GM19351 (cell line): ENCODE data around the gene SDSL.

Experiments
- ATAC-seq: cut with Tn5 transposase; IDR thresholded peaks from one replicate; pipeline ENCODE4 v1.9.1; 2021; ENCODE audit warnings: mild to moderate bottlenecking, moderate library complexity; ENCODE audit not compliant: unreplicated experiment

Gene SDSL

DNA sequence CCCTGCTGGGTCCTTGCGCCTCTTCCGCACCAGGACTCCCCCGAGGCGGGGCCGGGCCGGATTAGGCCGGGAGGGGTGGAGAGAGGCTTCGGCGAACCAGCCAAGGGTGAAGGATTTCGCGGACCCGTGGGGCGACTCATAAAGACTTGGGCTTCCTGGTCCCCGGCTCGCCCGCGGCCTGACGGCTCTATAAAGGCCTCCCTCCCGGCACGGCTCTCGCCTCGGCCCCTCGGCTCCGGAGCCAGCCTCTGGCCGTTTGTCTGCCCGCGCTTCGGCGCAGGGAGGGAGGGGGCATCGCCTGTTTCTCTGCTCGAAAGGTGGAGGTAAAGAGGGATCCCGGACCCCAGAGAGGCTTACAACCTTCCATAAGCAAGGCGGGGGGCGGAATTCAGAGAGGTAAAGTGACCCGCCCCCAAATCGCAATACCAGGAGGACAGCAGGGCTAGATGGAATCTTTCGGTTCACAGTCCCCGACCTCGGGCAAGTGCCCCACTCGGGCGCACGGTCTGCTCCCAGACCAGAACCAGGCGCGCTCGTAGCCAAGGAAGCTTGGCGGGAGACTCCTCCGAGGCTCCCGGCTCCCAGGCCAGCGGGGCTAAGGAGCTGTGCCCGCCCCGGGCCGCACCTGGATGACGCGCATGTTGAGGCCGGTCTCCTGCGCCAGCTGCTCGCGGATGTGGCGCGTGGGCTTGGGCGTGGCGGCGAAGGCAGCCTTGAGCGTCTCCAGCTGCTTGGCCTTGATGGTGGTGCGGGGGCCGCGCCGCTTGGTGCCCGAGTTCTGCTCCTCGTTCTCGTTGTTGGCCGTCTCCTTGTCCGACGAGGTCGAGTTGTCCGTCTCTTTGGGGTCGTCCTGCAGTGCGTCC, 45.6 kb downstream of the SDSL start:
- no peak for ATAC-seq

DNA sequence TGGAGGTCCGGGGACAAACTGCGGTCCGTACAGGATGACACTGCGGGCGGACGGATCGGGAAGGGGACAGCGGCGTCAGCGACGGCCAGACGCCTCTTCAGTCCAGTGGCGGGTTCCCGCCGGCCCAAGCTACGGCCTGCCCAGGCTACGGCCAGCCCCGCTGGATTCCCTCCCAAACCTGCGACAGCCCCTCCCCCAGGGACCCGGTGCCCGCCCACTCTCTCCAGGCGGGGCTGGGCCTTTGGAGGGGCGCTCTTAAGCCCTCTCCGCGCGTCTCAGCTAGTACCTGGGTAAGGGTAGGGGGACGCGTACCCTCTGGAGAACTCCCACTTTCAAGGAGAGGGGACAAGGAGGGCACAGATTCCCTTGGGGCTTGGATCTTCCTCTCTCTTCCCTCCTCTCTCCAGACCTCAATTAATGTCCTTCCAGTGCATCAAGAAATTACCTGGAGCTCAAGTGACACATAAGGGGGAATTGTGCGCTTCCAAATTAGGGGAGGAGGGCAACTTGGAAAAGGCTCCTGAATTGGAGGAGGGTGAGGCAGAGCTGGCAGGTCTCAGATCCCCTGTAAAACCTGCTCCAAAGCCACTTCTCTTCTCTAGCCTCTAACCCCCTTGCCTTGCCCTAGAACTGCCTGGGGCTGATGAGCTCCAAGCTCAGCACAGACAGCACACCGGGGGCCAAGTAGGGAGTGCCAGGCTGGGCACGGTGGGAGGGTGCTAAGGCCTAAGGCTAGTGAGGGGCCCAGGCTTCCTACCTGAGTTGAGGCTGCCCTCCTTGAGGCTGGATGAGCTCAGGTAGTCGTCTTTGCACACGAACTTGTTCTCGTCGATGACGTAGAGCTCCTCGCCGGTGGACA, 46.4 kb downstream of the SDSL start:
- ATAC-seq: no peak

DNA sequence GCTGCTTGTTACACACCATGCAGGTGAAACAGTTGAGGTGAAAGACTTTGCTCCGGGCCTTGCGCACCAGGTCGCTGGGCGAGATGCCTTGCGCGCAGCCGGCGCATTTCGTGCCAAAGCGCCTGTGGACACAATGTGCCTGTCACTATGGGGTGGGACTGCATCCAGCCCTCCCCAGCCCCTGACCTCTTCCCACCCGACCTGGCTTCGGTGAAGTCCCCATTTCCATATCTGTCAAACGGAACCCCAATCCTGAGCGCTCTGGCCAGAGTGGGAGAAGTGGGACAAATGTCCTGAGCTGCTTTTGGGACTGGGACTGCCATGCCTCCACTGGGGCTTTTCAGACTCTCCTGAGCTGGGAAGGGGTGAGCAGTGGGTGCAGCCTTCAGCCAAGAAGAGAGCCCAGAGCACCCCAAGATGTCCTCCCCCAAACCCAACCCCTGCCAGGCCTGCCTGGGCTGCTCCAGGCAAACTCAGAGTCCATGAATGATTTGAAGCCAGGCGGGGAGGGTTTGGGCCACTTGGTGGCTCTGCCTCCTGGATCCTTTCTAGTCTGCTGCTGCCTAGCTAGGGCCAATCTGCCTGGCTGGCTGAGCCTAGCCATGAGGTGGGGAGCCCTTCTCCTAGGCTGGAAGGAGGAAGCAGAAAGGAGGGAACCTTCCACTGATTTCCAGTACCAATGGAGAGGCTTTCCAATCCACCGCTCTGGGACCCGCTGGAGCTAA, 47.2 kb downstream of the SDSL start:
- no peak for ATAC-seq

DNA sequence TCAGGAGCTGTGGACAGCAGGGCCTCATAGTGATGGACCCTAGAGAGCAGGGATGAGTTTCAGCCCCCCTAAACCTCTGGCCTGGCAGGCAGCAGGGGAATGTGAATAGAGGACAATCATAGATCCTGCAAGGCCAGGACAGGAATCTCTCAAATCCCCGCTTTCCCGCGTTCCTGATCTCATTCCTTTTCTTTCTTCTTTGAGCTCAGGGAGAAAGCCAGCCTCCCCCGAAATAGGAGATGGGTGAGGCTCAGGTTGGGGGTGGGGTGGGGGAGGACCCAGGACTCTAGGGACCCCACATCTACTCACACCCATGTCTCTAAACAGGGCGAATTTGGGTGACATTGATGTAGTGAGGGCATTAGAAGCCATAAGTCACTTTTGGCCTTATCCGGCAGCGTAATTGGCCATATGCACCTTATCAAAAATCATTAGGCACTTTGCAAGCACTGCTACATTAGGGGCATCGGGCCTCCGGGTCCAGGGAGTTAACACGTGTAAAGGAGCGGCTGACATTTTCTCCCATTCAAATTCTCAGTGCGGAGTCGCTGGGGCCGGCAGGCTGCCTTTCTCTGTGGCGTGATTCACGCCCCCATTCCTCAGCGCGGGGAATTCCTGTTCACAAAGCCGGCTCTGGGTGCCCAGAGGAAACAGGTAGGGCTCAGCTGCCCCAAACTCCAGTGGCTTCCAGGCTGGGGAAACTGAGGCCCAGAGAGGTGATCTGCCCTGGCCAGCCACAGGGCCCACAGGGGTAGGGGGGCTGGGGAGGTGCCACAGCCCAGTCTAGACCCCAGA, 48.0 kb downstream of the SDSL start:
- ATAC-seq: no peak

DNA sequence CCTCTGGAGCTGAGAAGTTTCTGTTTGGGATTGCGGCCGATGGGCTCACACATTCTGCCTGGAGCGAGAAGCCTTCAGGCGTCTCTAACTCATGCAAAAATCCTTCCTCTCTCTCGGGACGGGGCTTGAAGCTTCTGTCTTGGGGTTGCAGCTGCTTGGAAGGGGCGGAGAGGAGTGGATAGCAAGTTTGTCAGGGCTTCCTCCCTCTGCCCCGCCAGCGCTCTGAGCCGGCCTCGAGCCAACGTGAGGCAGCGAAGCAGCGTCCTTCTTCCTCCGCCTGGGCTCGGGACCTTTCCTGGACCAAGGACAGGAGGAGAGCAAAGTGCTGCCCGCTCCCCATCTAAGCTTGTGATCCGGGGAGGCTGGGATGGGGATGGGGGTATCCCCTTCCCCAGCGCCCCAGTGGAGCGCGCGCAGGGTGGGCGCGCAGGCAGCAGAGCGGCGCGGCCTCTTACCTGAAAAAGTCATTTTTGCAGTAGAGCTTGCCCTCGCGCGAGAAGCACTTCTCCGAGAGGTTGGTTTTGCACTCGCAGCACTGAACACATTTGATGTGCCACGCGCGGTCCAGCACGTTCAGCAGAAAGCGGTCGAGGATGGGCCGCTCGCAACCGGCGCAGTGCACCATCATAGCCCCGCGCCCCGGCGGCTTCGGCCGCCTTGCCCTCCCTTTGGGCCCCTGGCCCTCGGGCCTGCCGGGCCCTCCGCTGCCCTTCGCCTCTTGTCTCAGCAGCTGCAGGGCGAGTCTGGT, 48.9 kb downstream of the SDSL start:
- no peak for ATAC-seq

DNA sequence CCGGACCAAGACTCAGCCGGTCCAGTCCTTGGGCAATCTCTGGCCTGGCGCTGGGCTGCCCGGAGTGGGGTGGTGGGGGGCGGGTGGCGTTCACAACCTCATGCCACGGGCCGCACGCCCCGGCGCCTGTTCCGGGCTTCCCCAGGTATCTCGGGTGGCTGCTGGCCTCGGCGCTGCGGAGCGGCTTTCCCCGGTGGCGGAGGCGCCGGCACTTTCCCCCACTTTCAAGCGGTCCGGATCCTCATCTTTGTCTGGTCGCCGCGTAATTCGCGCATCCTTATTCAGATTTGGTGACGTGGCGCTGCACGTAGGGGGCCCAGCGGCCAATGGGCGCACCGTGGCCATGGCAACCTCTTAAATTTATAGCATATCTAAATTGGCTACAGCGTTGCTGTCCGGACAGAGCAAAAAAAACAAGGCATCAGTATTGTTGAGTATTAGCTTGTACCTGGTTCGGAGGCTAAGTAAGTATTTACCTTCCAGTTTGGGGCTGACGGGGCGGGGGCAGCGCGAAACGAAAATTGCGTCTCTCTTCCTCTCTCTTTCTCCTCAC, 49.5 kb downstream of the SDSL start, which contains the start of gene LHX5:
Gene LHX5, minus strand, starts transcription at position 253 of the 553 bp plus-strand sequence. CDS start 373 bp downstream, outside the sequence.
- ATAC-seq: no peak

DNA sequence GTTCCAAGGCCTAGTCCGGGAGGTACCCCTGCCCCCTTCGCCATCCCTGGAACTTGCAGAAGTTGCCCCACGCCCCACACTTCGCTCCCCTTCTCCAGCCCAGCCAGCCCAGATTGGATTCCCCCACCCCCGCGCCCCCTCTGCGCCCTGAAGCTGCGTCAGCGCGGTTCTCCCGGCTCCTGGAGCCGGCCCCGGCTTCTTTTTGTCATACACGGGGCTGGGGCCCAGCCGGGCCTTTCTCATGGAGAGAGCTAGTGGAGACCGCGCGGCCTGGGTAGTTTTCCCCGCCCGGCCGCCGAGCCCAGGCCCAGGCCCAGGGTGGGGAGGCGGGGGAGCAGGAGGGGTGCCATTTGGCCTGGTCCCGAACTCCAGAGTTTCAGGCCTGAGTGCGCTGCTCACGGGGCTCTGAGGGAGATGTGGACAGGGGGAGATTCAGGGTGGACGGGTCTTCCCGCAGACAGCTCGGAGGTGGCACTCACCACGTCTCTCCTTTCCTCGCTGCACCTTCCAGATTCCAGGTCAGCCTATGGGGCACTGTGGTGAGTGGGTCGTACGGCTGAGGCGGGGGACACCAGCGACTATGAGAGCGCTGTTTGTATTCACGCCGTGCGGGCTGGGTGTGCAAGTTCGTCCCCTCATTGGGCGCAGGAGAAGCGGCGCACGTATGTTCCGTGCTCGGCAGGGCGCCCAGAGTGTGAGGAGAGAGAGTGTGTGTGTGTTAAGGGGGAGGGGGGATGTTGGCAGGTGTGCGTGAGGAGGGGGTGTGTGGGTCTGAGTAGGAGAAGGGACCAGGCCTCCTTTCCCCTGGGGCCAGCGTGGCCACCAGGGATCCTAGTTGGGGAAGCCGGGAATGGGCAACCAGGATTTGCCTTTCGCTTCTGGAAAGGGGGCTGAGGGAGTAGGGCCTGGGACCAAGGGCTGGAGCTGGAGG, 50.3 kb downstream of the SDSL start:
- ATAC-seq: no peak

DNA sequence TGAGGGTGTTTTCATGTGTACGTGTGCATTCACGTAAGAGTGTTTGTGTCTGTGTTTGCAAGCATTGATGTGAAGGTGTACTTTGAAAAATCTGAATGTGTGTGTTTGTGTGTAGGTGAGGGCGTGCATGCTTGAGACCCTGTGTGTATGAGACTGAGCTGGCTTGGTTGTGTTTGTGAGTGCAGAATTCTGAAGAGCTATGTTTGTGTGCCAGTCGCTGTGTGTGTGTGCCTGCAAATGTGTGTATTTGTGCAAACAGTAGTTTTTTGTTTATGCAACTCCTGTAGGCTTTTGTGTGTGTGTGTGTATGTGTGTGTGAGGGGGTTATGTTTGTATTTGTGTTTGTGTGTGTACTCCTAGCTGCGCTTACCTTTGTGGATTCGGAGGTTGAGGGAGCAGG, 51.2 kb downstream of the SDSL start:
- ATAC-seq: no peak

DNA sequence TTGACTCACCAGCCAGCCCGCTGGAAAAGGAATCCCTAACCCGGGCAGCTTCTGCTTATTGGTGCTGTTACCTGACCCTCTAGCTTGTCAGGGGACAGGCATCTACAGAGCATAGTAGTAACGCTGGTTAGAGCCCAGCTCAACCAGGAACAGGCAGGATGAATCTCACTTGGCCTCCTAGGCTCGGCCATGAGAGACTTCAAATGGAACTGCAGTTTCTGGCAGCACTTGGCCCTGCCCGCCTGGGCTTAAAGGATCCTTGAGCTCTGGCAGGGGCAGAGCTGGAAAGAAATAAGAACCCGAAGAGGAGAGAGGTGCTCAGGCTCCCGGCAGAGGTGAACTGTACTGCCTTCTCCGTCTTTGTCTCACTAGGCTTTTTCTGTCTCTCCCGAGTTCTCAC, 51.8 kb downstream of the SDSL start:
- no peak for ATAC-seq

DNA sequence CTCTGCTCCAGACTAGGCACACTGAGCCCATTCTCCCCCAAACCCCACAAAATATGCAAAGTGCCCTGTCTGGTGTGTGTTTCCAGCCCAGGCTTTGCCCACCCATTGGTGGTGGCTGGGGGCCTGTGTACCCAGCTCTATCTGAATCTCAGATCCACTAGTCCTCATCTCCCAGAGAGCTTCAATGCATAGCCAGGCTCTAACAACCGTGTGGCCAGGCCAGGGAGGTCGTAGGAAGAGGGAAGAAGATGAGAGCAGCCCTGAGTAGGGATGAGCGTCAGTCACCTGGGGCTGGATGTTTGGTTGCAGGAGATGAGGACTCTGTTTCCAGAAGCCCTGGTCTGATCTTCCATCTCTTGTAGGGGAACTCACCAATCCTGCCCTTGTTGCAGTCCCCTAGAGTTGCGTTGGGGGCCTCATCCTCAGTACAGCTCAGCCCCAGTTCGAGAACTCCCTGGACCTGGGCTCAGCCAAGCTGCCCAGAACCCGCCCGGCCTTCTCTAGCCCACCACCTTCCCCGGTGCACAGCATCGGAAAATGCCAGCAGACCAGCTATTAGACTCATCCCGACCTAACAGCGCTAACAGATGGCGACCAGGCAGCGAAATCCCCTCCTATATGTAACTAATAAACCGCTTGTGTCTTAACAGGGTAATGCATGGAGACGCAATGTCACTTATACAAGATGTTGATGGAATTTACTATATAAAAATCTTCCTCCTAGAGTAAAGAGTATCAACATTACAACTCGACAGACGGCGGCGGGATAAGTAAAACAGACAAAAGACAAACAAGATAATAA, 52.7 kb downstream of the SDSL start:
- ATAC-seq: no peak

DNA sequence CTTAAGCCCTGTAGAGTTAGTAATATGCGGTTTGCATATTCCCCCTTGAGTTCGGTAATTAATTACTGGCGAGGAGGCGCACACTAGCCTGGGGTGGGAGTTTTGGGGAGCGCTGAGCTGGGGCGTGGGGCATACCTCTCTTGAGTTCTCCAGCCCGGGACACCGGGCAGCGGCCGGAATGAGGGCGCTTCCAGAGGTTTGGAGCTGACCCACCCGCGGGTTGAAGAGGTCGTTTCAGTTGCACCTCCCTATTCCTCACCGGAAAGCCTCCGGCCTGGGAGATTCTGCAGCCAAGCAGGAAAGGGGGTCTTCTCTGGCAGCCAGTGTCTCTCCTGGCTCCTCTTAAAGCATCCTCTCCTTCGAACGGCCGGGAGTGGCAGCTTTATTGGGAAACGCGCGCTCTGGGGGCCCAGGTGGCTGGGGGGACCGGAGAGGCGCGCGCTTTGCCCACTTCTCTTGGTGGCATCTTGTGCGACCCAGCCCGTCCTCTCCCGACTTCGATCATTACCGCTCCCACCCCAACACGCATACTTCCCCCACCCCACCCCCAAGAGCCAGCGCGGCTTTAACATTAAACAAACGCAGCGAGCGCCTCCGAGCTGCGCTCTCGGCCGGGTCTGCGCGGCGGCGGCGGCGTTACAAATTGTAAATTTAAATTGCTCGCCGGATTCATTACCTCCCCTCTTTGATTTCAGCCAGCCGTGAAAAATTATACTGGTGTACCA, 53.4 kb downstream of the SDSL start:
- no peak for ATAC-seq

DNA sequence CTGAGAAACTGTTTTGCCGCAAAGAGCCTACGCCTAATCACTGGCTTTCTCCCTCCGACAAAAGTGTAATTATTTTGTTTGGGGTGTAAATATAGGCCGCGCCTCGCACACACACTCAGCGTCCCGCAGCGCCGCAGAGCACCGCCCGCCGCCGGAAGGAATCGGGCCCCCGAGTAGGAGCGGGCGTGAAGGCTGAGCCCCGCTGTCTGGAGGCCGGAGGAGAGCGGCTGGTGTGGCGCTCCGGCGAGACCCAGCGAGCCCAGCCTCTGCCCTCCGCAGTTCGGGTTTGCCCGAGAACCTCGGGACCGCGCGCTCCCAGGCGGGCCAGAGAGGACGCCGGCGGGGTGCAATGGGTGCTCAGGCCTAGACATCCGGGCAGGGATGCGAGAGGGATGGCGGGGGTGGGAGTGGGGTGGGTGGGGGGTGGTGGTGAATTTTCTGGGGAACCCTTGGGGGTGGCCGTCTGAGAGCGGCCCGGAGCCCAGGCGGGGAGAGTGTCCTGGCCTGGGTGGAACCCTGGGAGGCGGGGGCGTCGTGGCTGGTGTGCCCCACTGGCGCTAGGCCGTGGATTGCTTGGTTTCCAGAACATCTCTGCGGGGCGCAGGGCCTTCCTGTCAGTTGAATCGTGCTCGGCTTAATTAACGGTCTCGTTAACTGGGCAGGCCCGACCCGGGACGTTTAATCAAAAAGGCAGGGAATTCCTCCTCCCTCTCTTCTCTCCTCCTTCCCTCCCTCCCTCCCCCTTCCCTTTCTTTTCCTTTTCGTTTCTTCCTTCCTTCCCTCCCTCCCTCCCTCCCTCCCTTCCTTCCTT, 54.2 kb downstream of the SDSL start:
- no peak for ATAC-seq

DNA sequence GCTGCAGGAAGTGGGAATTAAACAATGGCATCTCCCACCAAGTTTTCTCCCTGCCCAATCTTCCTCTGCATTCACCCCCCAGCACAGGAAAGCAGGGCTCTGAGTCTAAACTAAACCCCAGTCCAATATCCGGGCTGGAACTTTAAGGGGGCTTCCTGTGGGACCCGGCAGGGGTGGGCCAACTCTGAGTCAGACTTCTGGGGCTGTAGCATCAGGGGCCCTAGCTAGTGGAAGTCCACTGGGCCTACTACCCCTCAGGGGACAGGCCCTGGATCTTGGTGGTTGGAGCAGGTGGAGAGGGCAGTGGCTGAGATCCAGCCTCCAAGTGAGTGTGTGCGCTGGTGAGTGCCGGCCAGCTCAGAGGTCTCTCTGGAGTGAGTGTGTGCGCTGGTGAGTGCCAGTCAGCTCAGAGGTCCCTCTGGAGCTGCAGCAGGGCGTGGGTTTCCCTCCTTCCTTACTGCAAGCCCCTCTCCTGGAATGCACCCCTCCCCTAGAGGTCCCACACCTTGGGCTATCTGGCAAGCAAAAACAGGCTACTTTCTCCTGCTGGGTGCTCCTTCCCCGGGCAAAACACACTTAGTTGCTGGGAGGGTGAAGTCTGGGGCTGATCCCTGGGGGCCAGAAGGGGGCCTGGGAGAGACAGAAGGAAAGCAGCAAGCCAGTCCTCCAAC, 55.1 kb downstream of the SDSL start:
- ATAC-seq: no peak

DNA sequence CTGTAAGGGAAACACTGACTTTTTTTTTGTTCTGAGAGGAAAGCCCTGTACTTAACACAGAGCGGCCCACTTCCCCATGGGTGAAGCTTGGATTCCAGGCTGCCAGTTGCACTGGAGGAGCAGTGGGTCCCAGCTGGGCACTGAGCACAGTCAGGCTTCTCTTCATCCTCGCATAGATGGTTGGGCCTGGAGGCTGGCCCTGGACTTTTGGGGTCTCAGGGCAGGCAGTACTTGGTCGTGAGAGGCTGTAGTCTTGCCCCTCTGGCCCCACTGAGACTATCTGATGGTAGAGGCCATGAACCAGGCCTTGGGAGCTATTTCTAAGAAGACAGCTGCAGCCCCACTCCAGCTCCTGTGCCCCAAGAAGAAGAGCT, 55.6 kb downstream of the SDSL start:
- ATAC-seq: no peak

DNA sequence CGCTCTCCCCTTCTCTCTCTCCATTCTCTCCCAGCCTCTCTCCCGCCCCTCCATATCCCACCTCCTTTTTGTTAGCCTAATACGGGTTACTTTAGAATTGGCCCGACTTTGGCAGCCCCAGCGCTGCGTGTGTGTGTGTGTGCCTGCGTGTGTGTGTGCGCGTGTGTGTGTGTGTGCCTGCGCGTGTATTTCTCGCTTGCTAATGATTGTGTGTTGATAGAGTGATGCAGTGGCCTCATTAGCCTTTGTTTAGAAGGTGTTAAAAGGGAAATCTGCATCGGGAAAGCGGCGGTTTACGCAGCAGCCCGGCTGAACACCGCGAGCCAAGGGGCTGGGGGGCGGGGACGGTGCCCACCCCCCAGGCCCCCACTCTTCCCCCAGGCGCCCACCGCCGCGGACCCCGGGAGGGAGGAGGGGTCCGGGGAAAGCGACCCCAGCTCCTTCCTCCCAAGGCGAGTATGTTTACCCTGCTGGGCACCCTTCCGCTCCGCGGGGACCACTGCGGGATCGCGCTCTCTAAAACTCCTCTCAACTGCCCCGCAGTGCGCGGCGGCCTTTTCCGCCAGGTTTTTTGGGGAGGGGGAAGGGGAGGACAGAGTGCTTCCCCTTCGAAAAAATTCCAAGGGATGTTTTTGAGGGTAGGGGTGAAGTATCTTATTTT, 56.3 kb downstream of the SDSL start:
- no peak for ATAC-seq
